Measurements from ENCODE around the gene GALC. TPM values are rescaled to one million over a fixed set of nuclear protein-coding genes. Genes with fewer than 3 reads are reported as not detected.

GALC gene
- total and polyA plus RNA-seq, 10 donors, result 3.8 to 61.7 (median 35.9) TPM

GRCh38 chr14:87901236-87901635, 91.7 kb downstream of the GALC start:
- DNase-seq, result no peak
- TF ChIP-seq POLR2AphosphoS5 (IDR thresholded peaks at IDR 0.05), result no peak
- intact Hi-C loops (cut with DNase I; ENCODE audit: low total_unique reads), result no loop called here
- H3K9me3 ChIP-seq, result no peaks in the 10 kb centered on the region
- H3K36me3 ChIP-seq, result no peaks in the 10 kb centered on the region
- no peaks in the 10 kb centered on the region for H3K4me1 ChIP-seq
- peaks cover 0 to 39% (median 3%) of the 10 kb centered on the region in 7 donors for H3K27me3 ChIP-seq (replicated peaks in 1 of 7)
- WGBS, 5 donors, result 44 to 69% (median 63%) methylated on average over 3 of the region's 3 CpGs
- H3K4me3 ChIP-seq, result no peak overlapping the region
- no peak overlapping the region for H3K27ac ChIP-seq

- Histone ChIP-seq H3K9me3 (no peaks in the 10 kb centered on the region), H3K27me3 (replicated peaks in 1 of 7) (peaks cover 0 to 39% (median 3%) of the 10 kb centered on the region in 7 donors), H3K27ac (no peak overlapping the region), H3K36me3 (no peaks in the 10 kb centered on the region), H3K4me3 (no peak overlapping the region), H3K4me1 (no peaks in the 10 kb centered on the region)
- TF ChIP-seq POLR2AphosphoS5 (IDR thresholded peaks at IDR 0.05) (no peak), POLR2A (IDR thresholded peaks at IDR 0.05) (no peak), CTCF (IDR thresholded peaks at IDR 0.05 in 8 of 11, conservative IDR thresholded peaks at IDR 0.05 in 3 of 11) (no peak)
- no peak for DNase-seq
- intact Hi-C loops (cut with DNase I; ENCODE audit: low total_unique reads), result loop anchor here (5.0 kb wide), 1 partner anchor 157 kb away; no protein-coding TSS in a partner anchor
Observed at GRCh38 chr14:87899228-87899627, 93.8 kb downstream of the GALC start.

- no peaks in the 10 kb centered on the region for H3K36me3 ChIP-seq
- peaks cover 0 to 34% (median 3%) of the 10 kb centered on the region in 7 donors for H3K27me3 ChIP-seq (replicated peaks in 1 of 7)
- TF ChIP-seq CTCF (IDR thresholded peaks at IDR 0.05 in 8 of 11, conservative IDR thresholded peaks at IDR 0.05 in 3 of 11), result no peak
- no peak for TF ChIP-seq POLR2AphosphoS5 (IDR thresholded peaks at IDR 0.05)
- no peak for TF ChIP-seq POLR2A (IDR thresholded peaks at IDR 0.05)
- no peaks in the 10 kb centered on the region for H3K4me1 ChIP-seq
- H3K4me3 ChIP-seq, result no peak overlapping the region
- no peaks in the 10 kb centered on the region for H3K9me3 ChIP-seq
- H3K27ac ChIP-seq, result no peak overlapping the region
- 76 to 90% (median 85%) methylated on average over 3 of the region's 3 CpGs for WGBS, 5 donors
- DNase-seq, result no peak
- intact Hi-C loops (cut with DNase I; ENCODE audit: low total_unique reads), result loop anchor here (5.0 kb wide), 1 partner anchor 156 kb away; no protein-coding TSS in a partner anchor
Observed at GRCh38 chr14:87898301-87898700, 94.7 kb downstream of the GALC start.

- intact Hi-C loops (cut with DNase I; ENCODE audit: low total_unique reads), result loop anchor here (5.0 kb wide), 1 partner anchor 154 kb away; no protein-coding TSS in a partner anchor
- H3K4me3 ChIP-seq, result no peak overlapping the region
- no peak overlapping the region for H3K27ac ChIP-seq
- H3K4me1 ChIP-seq, result no peaks in the 10 kb centered on the region
- no peak for DNase-seq
- no peaks in the 10 kb centered on the region for H3K9me3 ChIP-seq
- TF ChIP-seq POLR2A (IDR thresholded peaks at IDR 0.05) (no peak), CTCF (IDR thresholded peaks at IDR 0.05 in 8 of 11, conservative IDR thresholded peaks at IDR 0.05 in 3 of 11) (peak; percentile 11 to 76 (median 53))
- WGBS, 5 donors, result 48 to 55% (median 52%) methylated on average over 9 of the region's 9 CpGs
- no peaks in the 10 kb centered on the region for H3K36me3 ChIP-seq
- H3K27me3 ChIP-seq (replicated peaks in 1 of 7), result peaks cover 0 to 29% (median 3%) of the 10 kb centered on the region in 7 donors
Observed at GRCh38 chr14:87896393-87897380, 96.3 kb downstream of the GALC start.
